ENCODE measurements around the gene TAF5L. TPM values are rescaled to one million over a fixed set of nuclear protein-coding genes. Genes with fewer than 3 reads are reported as not detected.

The TAF5L gene
- total RNA-seq, 4 donors from 2014 or later = 20.5 to 30.4 (median 24.6) TPM

DNA sequence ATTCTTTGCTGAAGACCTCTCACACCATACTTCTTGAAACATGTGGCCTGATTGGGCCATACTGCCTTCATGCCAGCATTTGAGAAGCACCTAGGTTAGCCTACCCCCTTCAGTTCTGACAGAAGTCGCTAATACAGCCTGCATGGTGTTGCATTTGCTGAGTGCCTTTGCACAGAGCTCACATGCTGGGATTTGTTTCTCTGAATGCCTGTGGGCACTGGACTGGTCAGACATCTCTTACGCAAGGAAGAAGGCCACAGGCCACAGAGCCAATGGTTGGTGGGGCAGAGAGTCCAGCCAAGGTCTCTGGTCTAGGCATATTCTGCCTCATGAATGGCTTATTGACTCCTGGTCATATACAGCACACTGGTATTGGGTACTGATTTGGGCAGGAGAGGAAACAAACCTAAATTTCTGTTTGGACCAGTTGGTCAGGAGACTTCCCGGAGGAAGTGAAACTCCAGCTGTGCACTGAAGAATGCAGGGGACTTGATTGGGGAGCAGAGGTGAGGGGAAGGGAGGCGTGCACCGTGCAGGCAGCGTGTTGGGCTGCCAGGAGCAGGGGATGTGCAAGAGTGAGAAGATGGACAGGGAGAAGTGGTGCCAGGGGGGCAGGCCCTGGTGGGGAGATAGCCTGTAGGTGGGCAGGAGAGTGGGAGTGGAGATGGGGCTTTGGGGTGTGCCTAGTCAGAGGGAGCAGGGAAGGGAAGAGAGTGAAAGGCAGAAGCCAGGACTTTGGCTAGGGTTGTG is 18.2 kb upstream of the TAF5L start:
- TF ChIP-seq EP300 (IDR thresholded peaks at IDR 0.05) = no peak
- TF ChIP-seq, protein P1, sequence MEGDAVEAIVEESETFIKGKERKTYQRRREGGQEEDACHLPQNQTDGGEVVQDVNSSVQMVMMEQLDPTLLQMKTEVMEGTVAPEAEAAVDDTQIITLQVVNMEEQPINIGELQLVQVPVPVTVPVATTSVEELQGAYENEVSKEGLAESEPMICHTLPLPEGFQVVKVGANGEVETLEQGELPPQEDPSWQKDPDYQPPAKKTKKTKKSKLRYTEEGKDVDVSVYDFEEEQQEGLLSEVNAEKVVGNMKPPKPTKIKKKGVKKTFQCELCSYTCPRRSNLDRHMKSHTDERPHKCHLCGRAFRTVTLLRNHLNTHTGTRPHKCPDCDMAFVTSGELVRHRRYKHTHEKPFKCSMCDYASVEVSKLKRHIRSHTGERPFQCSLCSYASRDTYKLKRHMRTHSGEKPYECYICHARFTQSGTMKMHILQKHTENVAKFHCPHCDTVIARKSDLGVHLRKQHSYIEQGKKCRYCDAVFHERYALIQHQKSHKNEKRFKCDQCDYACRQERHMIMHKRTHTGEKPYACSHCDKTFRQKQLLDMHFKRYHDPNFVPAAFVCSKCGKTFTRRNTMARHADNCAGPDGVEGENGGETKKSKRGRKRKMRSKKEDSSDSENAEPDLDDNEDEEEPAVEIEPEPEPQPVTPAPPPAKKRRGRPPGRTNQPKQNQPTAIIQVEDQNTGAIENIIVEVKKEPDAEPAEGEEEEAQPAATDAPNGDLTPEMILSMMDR (IDR thresholded peaks at IDR 0.05) = no peak
- no peak for TF ChIP-seq POLR2A (IDR thresholded peaks at IDR 0.05)
- TF ChIP-seq POLR2AphosphoS5 (IDR thresholded peaks at IDR 0.05) = no peak
- no peaks in the 10 kb centered on the region for H3K9me3 ChIP-seq
- no peak for ATAC-seq
- H3K27me3 ChIP-seq = no peaks in the 10 kb centered on the region
- H3K27ac ChIP-seq = no peak overlapping the region
- no peak overlapping the region for H3K4me3 ChIP-seq
- peaks cover 0 to 84% of the 10 kb centered on the region in 2 donors for H3K36me3 ChIP-seq
- no peaks in the 10 kb centered on the region for H3K4me1 ChIP-seq
- WGBS, 2 donors (ENCODE audit: low coverage in 1 of 2) = 79 to 94% methylated on average over 3 to 5 of the region's 6 CpGs

DNA sequence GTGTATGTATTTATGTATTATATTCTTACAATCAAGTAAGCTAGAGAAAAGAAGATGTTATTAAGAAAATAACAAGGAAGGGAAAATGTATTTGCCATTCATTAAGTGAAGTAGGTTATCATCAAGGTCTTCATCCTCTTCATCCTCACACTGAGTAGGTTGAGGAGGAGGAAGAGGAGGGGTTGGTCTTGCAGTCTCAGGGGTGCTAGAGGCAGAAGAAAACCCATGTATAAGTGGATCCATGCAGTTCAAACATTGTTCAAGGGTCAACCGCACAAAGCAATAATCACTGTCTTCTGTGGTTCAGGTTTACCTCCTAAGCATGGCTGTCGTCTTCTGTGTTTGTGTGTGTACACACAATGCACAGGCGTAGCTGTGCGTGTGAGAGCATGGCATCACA is 17.0 kb upstream of the TAF5L start:
- H3K27me3 ChIP-seq = no peaks in the 10 kb centered on the region
- H3K4me3 ChIP-seq = no peak overlapping the region
- no peaks in the 10 kb centered on the region for H3K9me3 ChIP-seq
- no peak for ATAC-seq
- no peak overlapping the region for H3K27ac ChIP-seq
- WGBS, 2 donors (ENCODE audit: low coverage in 1 of 2) = 100% methylated on average over 1 to 4 of the region's 4 CpGs
- no peaks in the 10 kb centered on the region for H3K4me1 ChIP-seq
- peaks cover 0 to 82% of the 10 kb centered on the region in 2 donors for H3K36me3 ChIP-seq
- TF ChIP-seq, protein P1 (IDR thresholded peaks at IDR 0.05) = no peak
- TF ChIP-seq EP300 (IDR thresholded peaks at IDR 0.05) = no peak
- TF ChIP-seq POLR2A (IDR thresholded peaks at IDR 0.05) = no peak
- no peak for TF ChIP-seq POLR2AphosphoS5 (IDR thresholded peaks at IDR 0.05)

DNA sequence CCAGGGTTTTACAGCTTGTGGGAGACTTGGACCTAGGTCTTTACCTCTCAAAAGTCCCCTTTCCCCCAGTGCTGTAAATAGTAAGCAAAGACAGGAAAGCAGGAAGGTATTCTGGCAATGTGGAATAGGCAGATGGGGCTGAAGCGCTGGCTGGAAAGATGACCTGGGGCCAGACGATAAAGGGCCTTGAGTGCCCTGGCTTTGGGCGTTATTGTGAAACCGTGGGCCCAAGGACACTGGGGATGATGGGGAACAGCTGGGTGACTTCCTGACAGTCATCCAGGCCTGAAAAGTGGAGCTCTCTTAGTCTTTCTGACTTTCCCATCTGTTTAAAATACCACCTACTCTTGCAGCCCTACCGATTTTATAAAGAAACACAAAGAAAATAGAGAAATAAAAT is 16.5 kb upstream of the TAF5L start:
- no peak overlapping the region for H3K4me3 ChIP-seq
- H3K27me3 ChIP-seq = no peaks in the 10 kb centered on the region
- TF ChIP-seq, protein P1 (IDR thresholded peaks at IDR 0.05) = no peak
- TF ChIP-seq POLR2AphosphoS5 (IDR thresholded peaks at IDR 0.05) (no peak), EP300 (IDR thresholded peaks at IDR 0.05) (no peak), POLR2A (IDR thresholded peaks at IDR 0.05) (no peak)
- no peak for ATAC-seq
- H3K36me3 ChIP-seq = peaks cover 0 to 82% of the 10 kb centered on the region in 2 donors
- no peaks in the 10 kb centered on the region for H3K9me3 ChIP-seq
- H3K27ac ChIP-seq = no peak overlapping the region
- 48 to 70% methylated on average over 3 to 5 of the region's 5 CpGs for WGBS, 2 donors (ENCODE audit: low coverage in 1 of 2)
- H3K4me1 ChIP-seq = no peaks in the 10 kb centered on the region

DNA sequence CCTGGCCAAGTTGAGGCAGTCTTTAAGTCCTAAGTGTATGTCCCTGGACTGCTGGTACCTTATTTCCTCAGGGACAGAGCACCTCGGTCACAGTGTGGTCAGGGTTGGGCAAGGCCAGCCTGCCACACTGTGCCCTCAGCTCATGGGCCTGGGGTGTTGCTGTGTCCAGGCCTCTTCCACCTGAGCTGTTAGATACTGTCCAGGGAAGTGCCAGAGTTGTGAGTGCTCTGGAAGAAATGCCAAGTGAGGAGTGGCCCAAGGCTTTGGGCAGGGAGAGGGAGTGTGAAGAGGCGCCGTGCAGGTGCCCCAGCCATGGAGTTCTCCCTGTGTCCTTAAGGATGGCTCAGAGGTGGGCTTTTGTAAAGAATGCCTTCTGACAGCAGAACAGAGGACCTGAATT is 15.4 kb upstream of the TAF5L start:
- WGBS, 2 donors (ENCODE audit: low coverage in 1 of 2) = no CpG with 5 or more reads among the region's 3 CpGs
- H3K27me3 ChIP-seq = no peaks in the 10 kb centered on the region
- H3K4me3 ChIP-seq = no peak overlapping the region
- no peak overlapping the region for H3K27ac ChIP-seq
- H3K4me1 ChIP-seq = no peaks in the 10 kb centered on the region
- TF ChIP-seq POLR2AphosphoS5 (IDR thresholded peaks at IDR 0.05) = no peak
- TF ChIP-seq, protein P1 (IDR thresholded peaks at IDR 0.05) = no peak
- no peaks in the 10 kb centered on the region for H3K9me3 ChIP-seq
- H3K36me3 ChIP-seq = peaks cover 0 to 82% of the 10 kb centered on the region in 2 donors
- no peak for ATAC-seq

DNA sequence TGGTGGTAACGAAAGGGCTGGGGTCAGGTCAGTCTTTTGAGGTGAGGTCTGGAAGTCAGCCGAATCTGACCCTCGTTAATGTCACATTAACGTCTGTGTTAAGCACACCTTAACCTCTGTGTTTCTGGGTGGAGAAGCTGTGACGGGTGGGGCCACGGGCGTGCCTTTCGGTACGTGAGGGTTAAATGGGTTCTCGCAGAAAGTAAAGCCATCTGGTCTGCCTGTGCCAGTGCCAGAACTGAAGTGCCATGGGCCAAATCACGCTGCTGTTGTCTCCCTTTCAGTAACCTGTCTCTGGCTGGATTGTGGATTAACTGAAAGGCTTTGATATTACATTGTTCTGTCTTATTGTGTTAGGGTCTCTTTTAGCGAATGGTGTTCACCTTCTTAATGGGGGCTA is 14.5 kb upstream of the TAF5L start:
- no peak for ATAC-seq
- H3K9me3 ChIP-seq = no peaks in the 10 kb centered on the region
- peaks cover 0 to 82% of the 10 kb centered on the region in 2 donors for H3K36me3 ChIP-seq
- 88 to 100% methylated on average over 2 to 12 of the region's 12 CpGs for WGBS, 2 donors (ENCODE audit: low coverage in 1 of 2)
- H3K27ac ChIP-seq = no peak overlapping the region
- H3K4me1 ChIP-seq = no peaks in the 10 kb centered on the region
- no peak overlapping the region for H3K4me3 ChIP-seq
- H3K27me3 ChIP-seq = no peaks in the 10 kb centered on the region
- TF ChIP-seq POLR2A (IDR thresholded peaks at IDR 0.05) (no peak), EP300 (IDR thresholded peaks at IDR 0.05) (no peak), POLR2AphosphoS5 (IDR thresholded peaks at IDR 0.05) (no peak)
- TF ChIP-seq, protein P1 (IDR thresholded peaks at IDR 0.05) = no peak

Data from gastroesophageal sphincter (tissue), 4 donors.